HG03095 (cell line): ENCODE measurements around the gene PARD3B.
A peak's percentile ranks its signal among the peaks of the same experiment; 100 is the strongest.

Experiments
- ATAC-seq: cut with Tn5 transposase; IDR thresholded peaks from one replicate; pipeline ENCODE4 v1.9.1; 2021; ENCODE audit warnings: moderate library complexity; ENCODE audit not compliant: unreplicated experiment

Gene PARD3B

GRCh38 chr2:205087862-205088261 is 542.6 kb downstream of the PARD3B start:
- no peak for ATAC-seq

- no peak for ATAC-seq
These were observed 544.7 kb downstream of the PARD3B start for GRCh38 chr2:205089958-205090357.

GRCh38 chr2:205091411-205091810 is 546.1 kb downstream of the PARD3B start:
- no peak for ATAC-seq

- ATAC-seq = no peak
These were observed 548.8 kb downstream of the PARD3B start for GRCh38 chr2:205094031-205094430.

- ATAC-seq = no peak
These were observed 558.4 kb downstream of the PARD3B start for GRCh38 chr2:205103699-205104098.

- no peak for ATAC-seq
These were observed 562.5 kb downstream of the PARD3B start for GRCh38 chr2:205107810-205108209.

GRCh38 chr2:205115511-205115910 is 570.2 kb downstream of the PARD3B start:
- ATAC-seq = no peak

- no peak for ATAC-seq
These were observed 571.9 kb downstream of the PARD3B start for GRCh38 chr2:205117125-205117524.

- no peak for ATAC-seq
These were observed 573.9 kb downstream of the PARD3B start for GRCh38 chr2:205119136-205119535.

GRCh38 chr2:205128726-205129125 is 583.5 kb downstream of the PARD3B start:
- no peak for ATAC-seq

GRCh38 chr2:205129531-205129930 is 584.3 kb downstream of the PARD3B start:
- ATAC-seq = no peak

GRCh38 chr2:205130111-205130829 is 585.0 kb downstream of the PARD3B start:
- no peak for ATAC-seq

- ATAC-seq = no peak
These were observed 588.3 kb downstream of the PARD3B start for GRCh38 chr2:205133544-205133943.

GRCh38 chr2:205138735-205139134 is 593.5 kb downstream of the PARD3B start:
- no peak for ATAC-seq

GRCh38 chr2:205139822-205140463 is 594.7 kb downstream of the PARD3B start:
- peak; percentile 73 for ATAC-seq

- no peak for ATAC-seq
These were observed 596.1 kb downstream of the PARD3B start for GRCh38 chr2:205141381-205141780.

GRCh38 chr2:205145888-205146287 is 600.6 kb downstream of the PARD3B start:
- ATAC-seq = no peak

- ATAC-seq = no peak
These were observed 603.5 kb downstream of the PARD3B start for GRCh38 chr2:205148755-205149154.

- ATAC-seq = no peak
These were observed 611.2 kb downstream of the PARD3B start for GRCh38 chr2:205156457-205156856.

- ATAC-seq = no peak
These were observed 613.1 kb downstream of the PARD3B start for GRCh38 chr2:205158404-205158803.

- ATAC-seq = no peak
These were observed 616.0 kb downstream of the PARD3B start for GRCh38 chr2:205161156-205161839.

GRCh38 chr2:205166745-205167144 is 621.5 kb downstream of the PARD3B start:
- ATAC-seq = no peak
